Tibial nerve (tissue), 3 donors: ENCODE data around the gene CLSTN1.

Source experiments
- POLR2A ChIP-seq, 2 donors: fragments of 450-650 bp; IDR thresholded peaks; one replicate each; pipeline ENCODE4 v1.6.1; 2017; ENCODE audit warnings: antibody characterized with exemption in 2 of 2, mild to moderate bottlenecking in 2 of 2, moderate library complexity in 2 of 2
- TF ChIP-seq, protein P1 (sequence below), 5 experiments: fragments of 200-600 bp in 3 of 5; fragments of 450-650 bp in 2 of 5; sonication (generic) in 3 of 5; IDR thresholded peaks; one replicate each; pipeline ENCODE4 v1.5.1; 2016 to 2019; ENCODE audit warnings: antibody characterized with exemption in 5 of 5, mild to moderate bottlenecking in 3 of 5, moderate library complexity in 2 of 5

DNA sequence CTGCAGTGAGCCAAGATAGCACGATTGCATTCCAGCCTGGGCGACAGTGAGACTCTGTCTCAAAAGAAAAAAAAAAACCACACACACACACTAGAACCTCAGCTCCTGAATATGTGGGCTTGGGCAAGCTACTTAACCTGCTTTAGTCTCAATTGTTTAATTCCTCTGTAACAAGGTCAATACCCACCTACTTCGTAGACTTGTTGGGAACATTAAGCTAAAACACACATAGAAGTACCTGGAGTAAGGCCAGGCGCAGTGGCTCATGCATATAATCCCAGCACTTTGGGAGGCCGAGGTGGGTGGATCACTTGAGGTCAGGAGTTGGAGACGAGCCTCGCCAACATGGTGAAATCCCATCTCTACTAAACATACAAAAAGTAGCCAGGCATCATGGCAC, 77.1 kb downstream of the CLSTN1 start:
- TF ChIP-seq, protein P1, sequence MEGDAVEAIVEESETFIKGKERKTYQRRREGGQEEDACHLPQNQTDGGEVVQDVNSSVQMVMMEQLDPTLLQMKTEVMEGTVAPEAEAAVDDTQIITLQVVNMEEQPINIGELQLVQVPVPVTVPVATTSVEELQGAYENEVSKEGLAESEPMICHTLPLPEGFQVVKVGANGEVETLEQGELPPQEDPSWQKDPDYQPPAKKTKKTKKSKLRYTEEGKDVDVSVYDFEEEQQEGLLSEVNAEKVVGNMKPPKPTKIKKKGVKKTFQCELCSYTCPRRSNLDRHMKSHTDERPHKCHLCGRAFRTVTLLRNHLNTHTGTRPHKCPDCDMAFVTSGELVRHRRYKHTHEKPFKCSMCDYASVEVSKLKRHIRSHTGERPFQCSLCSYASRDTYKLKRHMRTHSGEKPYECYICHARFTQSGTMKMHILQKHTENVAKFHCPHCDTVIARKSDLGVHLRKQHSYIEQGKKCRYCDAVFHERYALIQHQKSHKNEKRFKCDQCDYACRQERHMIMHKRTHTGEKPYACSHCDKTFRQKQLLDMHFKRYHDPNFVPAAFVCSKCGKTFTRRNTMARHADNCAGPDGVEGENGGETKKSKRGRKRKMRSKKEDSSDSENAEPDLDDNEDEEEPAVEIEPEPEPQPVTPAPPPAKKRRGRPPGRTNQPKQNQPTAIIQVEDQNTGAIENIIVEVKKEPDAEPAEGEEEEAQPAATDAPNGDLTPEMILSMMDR (IDR thresholded peaks at IDR 0.05), result no peak
- no peak for TF ChIP-seq POLR2A (IDR thresholded peaks at IDR 0.05)
